HUES6 (cell line): ENCODE measurements around the gene GPAT2.
"Not testable (repeated sequence)": the region's sequence is repeated elsewhere in the genome, so short reads cannot be mapped to it uniquely, and the experiment has no call there.

Experiments used
- H3K27ac ChIP-seq: 2 replicates; pipeline ENCODE4 v1.7.0; 2013; ENCODE audit warnings: low read depth, mild to moderate bottlenecking, low read length, inconsistent platforms
- H3K27me3 ChIP-seq: 2 replicates; pipeline ENCODE4 v1.6.1; 2013; ENCODE audit warnings: low read length; ENCODE audit not compliant: control insufficient read depth, insufficient read depth
- H3K36me3 ChIP-seq: 2 replicates; pipeline ENCODE4 v1.6.1; 2013; ENCODE audit warnings: low read length; ENCODE audit not compliant: control insufficient read depth, insufficient read depth
- H3K4me1 ChIP-seq: 2 replicates; pipeline ENCODE4 v1.6.1; 2013; ENCODE audit warnings: low read length; ENCODE audit not compliant: control insufficient read depth, insufficient read depth
- H3K4me3 ChIP-seq: 2 replicates; pipeline ENCODE4 v1.5.1; 2013; ENCODE audit warnings: low read depth, low read length
- H3K9ac ChIP-seq: one replicate; pipeline ENCODE4 v1.6.1; 2013; ENCODE audit warnings: mild to moderate bottlenecking, low read length
- H3K9me3 ChIP-seq: 2 replicates; pipeline ENCODE4 v1.6.1; 2013; ENCODE audit warnings: low read depth, low read length; ENCODE audit not compliant: control insufficient read depth, insufficient read depth

Gene GPAT2

GRCh38 chr2:96063116-96063899 lies 28.6 kb upstream of the GPAT2 start:
- not testable (repeated sequence) for H3K27ac ChIP-seq, H3K9me3 ChIP-seq, H3K9ac ChIP-seq, H3K27me3 ChIP-seq, H3K4me3 ChIP-seq, H3K4me1 ChIP-seq, H3K36me3 ChIP-seq

GRCh38 chr2:96062483-96062882 lies 27.8 kb upstream of the GPAT2 start:
- H3K27ac ChIP-seq, H3K9me3 ChIP-seq, H3K27me3 ChIP-seq, H3K36me3 ChIP-seq, H3K4me1 ChIP-seq, H3K9ac ChIP-seq, H3K4me3 ChIP-seq: not testable (repeated sequence)

GRCh38 chr2:96061901-96062300 lies 27.2 kb upstream of the GPAT2 start:
- not testable (repeated sequence) for H3K27ac ChIP-seq, H3K27me3 ChIP-seq, H3K4me3 ChIP-seq, H3K9me3 ChIP-seq, H3K36me3 ChIP-seq, H3K4me1 ChIP-seq, H3K9ac ChIP-seq

- H3K4me3 ChIP-seq, H3K9me3 ChIP-seq, H3K27me3 ChIP-seq, H3K27ac ChIP-seq, H3K36me3 ChIP-seq, H3K9ac ChIP-seq, H3K4me1 ChIP-seq: not testable (repeated sequence)
Measured at GRCh38 chr2:96061197-96061817, 26.6 kb upstream of the GPAT2 start.

GRCh38 chr2:96060325-96060724 lies 25.6 kb upstream of the GPAT2 start:
- not testable (repeated sequence) for H3K4me1 ChIP-seq, H3K9ac ChIP-seq, H3K27ac ChIP-seq, H3K9me3 ChIP-seq, H3K36me3 ChIP-seq, H3K27me3 ChIP-seq, H3K4me3 ChIP-seq

GRCh38 chr2:96059443-96059842 lies 24.7 kb upstream of the GPAT2 start:
- H3K9me3 ChIP-seq, H3K4me3 ChIP-seq, H3K36me3 ChIP-seq, H3K9ac ChIP-seq, H3K4me1 ChIP-seq, H3K27ac ChIP-seq, H3K27me3 ChIP-seq: not testable (repeated sequence)

- H3K9ac ChIP-seq, H3K27ac ChIP-seq, H3K27me3 ChIP-seq, H3K9me3 ChIP-seq, H3K36me3 ChIP-seq, H3K4me3 ChIP-seq, H3K4me1 ChIP-seq: not testable (repeated sequence)
Measured at GRCh38 chr2:96055830-96056229, 21.1 kb upstream of the GPAT2 start.

GRCh38 chr2:96054537-96054936 lies 19.8 kb upstream of the GPAT2 start:
- H3K27ac ChIP-seq, H3K4me3 ChIP-seq, H3K27me3 ChIP-seq, H3K4me1 ChIP-seq, H3K9me3 ChIP-seq, H3K9ac ChIP-seq, H3K36me3 ChIP-seq: not testable (repeated sequence)

GRCh38 chr2:96053385-96053784 lies 18.7 kb upstream of the GPAT2 start:
- not testable (repeated sequence) for H3K27me3 ChIP-seq, H3K9ac ChIP-seq, H3K4me3 ChIP-seq, H3K36me3 ChIP-seq, H3K27ac ChIP-seq, H3K4me1 ChIP-seq, H3K9me3 ChIP-seq

- H3K27ac ChIP-seq, H3K9me3 ChIP-seq, H3K9ac ChIP-seq, H3K4me3 ChIP-seq, H3K4me1 ChIP-seq, H3K27me3 ChIP-seq, H3K36me3 ChIP-seq: not testable (repeated sequence)
Measured at GRCh38 chr2:96052632-96053031, 17.9 kb upstream of the GPAT2 start.

- H3K4me3 ChIP-seq, H3K27ac ChIP-seq, H3K9ac ChIP-seq, H3K27me3 ChIP-seq, H3K36me3 ChIP-seq, H3K9me3 ChIP-seq, H3K4me1 ChIP-seq: not testable (repeated sequence)
Measured at GRCh38 chr2:96049917-96050262, 15.2 kb upstream of the GPAT2 start.
